ENCODE data around the gene CAMK4. TPM values are rescaled to one million over a fixed set of nuclear protein-coding genes. Genes with fewer than 3 reads are reported as not detected.

The CAMK4 gene
- total and polyA plus RNA-seq, 2 of the 8 experiments (the other 6 are each of a cell fraction or from before 2014, with no cell fraction given): 1.8 to 8.3 TPM

- Histone ChIP-seq H3K79me2 (ENCODE audit: control insufficient read depth in 1 of 2, insufficient read depth in 2 of 2, low read length in 2 of 2) (no peaks in the 10 kb centered on the region), H2BK5ac (ENCODE audit: low read depth, low read length) (no peak overlapping the region), H3K56ac (replicated peaks; ENCODE audit: insufficient read length, low read depth, low read length) (no peak overlapping the region), H3K79me1 (ENCODE audit: low read depth, low read length) (no peaks in the 10 kb centered on the region), H3K4me1 (replicated peaks in 1 of 4; ENCODE audit: control insufficient read depth in 3 of 4, insufficient read depth in 4 of 4, low read length in 3 of 4) (no peaks in the 10 kb centered on the region), H3K23ac (ENCODE audit: insufficient read length) (no peak overlapping the region), H2AK5ac (ENCODE audit: low read depth, low read length) (no peak overlapping the region), H2BK12ac (ENCODE audit: low read depth, low read length) (no peak overlapping the region), H3K4ac (replicated peaks; ENCODE audit: insufficient read length, low read depth, low read length) (no peak overlapping the region), H2BK120ac (replicated peaks; ENCODE audit: low read depth, low read length) (no peak overlapping the region), H3K9me3 (ENCODE audit: insufficient read depth in 2 of 2, low read depth in 1 of 2, low read length in 1 of 2) (no peaks in the 10 kb centered on the region), H2BK20ac (ENCODE audit: low read length) (no peak overlapping the region), H3K27ac (ENCODE audit: low read depth, low read length) (no peak overlapping the region), H3K36me3 (ENCODE audit: control insufficient read depth in 2 of 4, insufficient read depth in 4 of 4, low read length in 3 of 4) (no peaks in the 10 kb centered on the region), H4K91ac (replicated peaks; ENCODE audit: insufficient read length, low read length) (no peak overlapping the region), H3K18ac (ENCODE audit: extremely low read depth, low read length) (no peak overlapping the region), H3K23me2 (ENCODE audit: low read depth, low read length) (no peaks in the 10 kb centered on the region), H4K5ac (ENCODE audit: insufficient read length, low read depth, low read length) (no peak overlapping the region), H3K27me3 (replicated peaks in 1 of 4; ENCODE audit: control insufficient read depth in 3 of 4, extremely low read depth in 1 of 4, insufficient read depth in 3 of 4, low read length in 3 of 4) (no peaks in the 10 kb centered on the region), H3K9ac (replicated peaks in 1 of 4; ENCODE audit: extremely low read depth in 1 of 4, low read depth in 3 of 4, low read length in 3 of 4) (no peak overlapping the region), H4K20me1 (replicated peaks in 1 of 2; ENCODE audit: control insufficient read depth in 1 of 2, insufficient read depth in 2 of 2, low read length in 2 of 2) (no peaks in the 10 kb centered on the region), H2AFZ (ENCODE audit: low read length) (no peak overlapping the region), H2BK15ac (ENCODE audit: low read length) (no peak overlapping the region), H3K4me3 (ENCODE audit: extremely low read depth in 1 of 4, insufficient read depth in 2 of 4, low read depth in 3 of 4, low read length in 4 of 4) (no peak overlapping the region), H3K14ac (ENCODE audit: insufficient read length) (no peak overlapping the region), H4K8ac (ENCODE audit: extremely low read depth, insufficient read depth, low read length) (peak overlapping the region; percentile 64; the same call in 1 of the 2 replicates), H3K4me2 (ENCODE audit: insufficient read depth in 1 of 2, low read depth in 2 of 2, low read length in 2 of 2) (no peak overlapping the region)
- 94% methylated on average over 1 of the region's 1 CpG; no CpG with 5 or more reads in 1 of the 2 experiments for WGBS, 2 experiments (ENCODE audit: extremely low coverage in 1 of 2, insufficient coverage in 1 of 2, insufficient read length in 1 of 2, insufficient replicate concordance in 2 of 2, low coverage in 1 of 2, low lambda C conversion rate in 2 of 2, missing lambda C conversion rate in 1 of 2)
- TF ChIP-seq CBX8 (IDR thresholded peaks at IDR 0.05; ENCODE audit: borderline replicate concordance, low read depth, low read length) (no peak), KDM4A (IDR thresholded peaks at IDR 0.05; ENCODE audit: low read depth, low read length, severe bottlenecking) (no peak), POLR2AphosphoS5 (IDR thresholded peaks at IDR 0.05; ENCODE audit: low read depth, low read length) (no peak), NANOG (IDR thresholded peaks at IDR 0.05; ENCODE audit: insufficient read depth, low read depth, low read length, poor library complexity, severe bottlenecking) (no peak), SP1 (IDR thresholded peaks at IDR 0.05; ENCODE audit: low read depth, low read length) (no peak)
- TF ChIP-seq, protein P1, sequence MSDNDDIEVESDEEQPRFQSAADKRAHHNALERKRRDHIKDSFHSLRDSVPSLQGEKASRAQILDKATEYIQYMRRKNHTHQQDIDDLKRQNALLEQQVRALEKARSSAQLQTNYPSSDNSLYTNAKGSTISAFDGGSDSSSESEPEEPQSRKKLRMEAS (IDR thresholded peaks at IDR 0.05): no peak
- no peak for FAIRE-seq
- CTCF ChIA-PET (ENCODE audit: partially characterized antibody): interaction anchor here (1.0 to 1.6 kb wide), 5 partner anchors 14 to 108 kb away, joined by 3 to 7 read pairs (median 3); no protein-coding TSS in a partner anchor
- DNase-seq (ENCODE audit: low read depth in 1 of 2, low spot score in 2 of 2): no peak
- POLR2A ChIA-PET (ENCODE audit: partially characterized antibody): no interaction called here
Measured at GRCh38 chr5:111386832-111387162, 162.6 kb downstream of the CAMK4 start.

Data from H1 (cell line).